ENCODE measurements around the gene FKBP15. TPM values are rescaled to one million over a fixed set of nuclear protein-coding genes. Genes with fewer than 3 reads are reported as not detected.

Gene FKBP15
- total RNA-seq, 4 donors from 2014 or later = 13.3 to 17.5 (median 14.5) TPM

GRCh38 chr9:113154946-113155345 lies 66.1 kb downstream of the FKBP15 start:
- intact Hi-C loops (cut with DNase I; ENCODE audit: low total_unique reads) (loop anchor here (5.0 to 10.0 kb wide), 2 partner anchors 43 to 100 kb away; partner anchors contain the start of gene ZFP37), in situ Hi-C loops (cut with MboI; ENCODE audit: low sequenced_read_pairs in 4 of 4) (no loop called here)
- ATAC-seq = peak; percentile 19 to 22
- Histone ChIP-seq H3K9me3 (no peaks in the 10 kb centered on the region), H3K27me3 (no peaks in the 10 kb centered on the region), H3K4me1 (peaks cover 18 to 47% of the 10 kb centered on the region in 2 donors), H3K27ac (peak overlapping the region; percentile 60 to 94 (median 68)), H3K4me3 (peak overlapping the region in 1 of 4 donors; percentile 3), H3K36me3 (peaks cover 0 to 17% of the 10 kb centered on the region in 2 donors)
- no peak for DNase-seq
- TF ChIP-seq CTCF (IDR thresholded peaks at IDR 0.05 in 4 of 5, conservative IDR thresholded peaks at IDR 0.05 in 1 of 5) = no peak
- TF ChIP-seq POLR2A (IDR thresholded peaks at IDR 0.05) = no peak

- intact Hi-C loops (cut with DNase I; ENCODE audit: low total_unique reads) = loop anchor here (5.0 to 10.0 kb wide), 2 partner anchors 42 to 100 kb away; partner anchors contain the start of gene ZFP37
- ATAC-seq (peak; percentile 72 to 75), DNase-seq (peak; percentile 66 to 80)
- no peak for TF ChIP-seq CTCF (IDR thresholded peaks at IDR 0.05 in 4 of 5, conservative IDR thresholded peaks at IDR 0.05 in 1 of 5)
- peak in 1 of 2 donors; percentile 16 for TF ChIP-seq POLR2A (IDR thresholded peaks at IDR 0.05)
- Histone ChIP-seq H3K9me3 (no peaks in the 10 kb centered on the region), H3K4me1 (peaks cover 18 to 47% of the 10 kb centered on the region in 2 donors), H3K27me3 (no peaks in the 10 kb centered on the region), H3K4me3 (peak overlapping the region in 1 of 4 donors; percentile 5), H3K36me3 (peaks cover 0 to 14% of the 10 kb centered on the region in 2 donors), H3K27ac (peak overlapping the region; percentile 64 to 94 (median 68))
- in situ Hi-C loops (cut with MboI; ENCODE audit: low sequenced_read_pairs in 4 of 4) = no loop called here
These were observed 66.6 kb downstream of the FKBP15 start for GRCh38 chr9:113154471-113154870.

- H3K27ac ChIP-seq = peak overlapping the region; percentile 64 to 94 (median 68)
- H3K27me3 ChIP-seq = no peaks in the 10 kb centered on the region
- peaks cover 18 to 47% of the 10 kb centered on the region in 2 donors for H3K4me1 ChIP-seq
- intact Hi-C loops (cut with DNase I; ENCODE audit: low total_unique reads) = loop anchor here (5.0 to 10.0 kb wide), 2 partner anchors 41 to 99 kb away; partner anchors contain the start of gene ZFP37
- H3K9me3 ChIP-seq = no peaks in the 10 kb centered on the region
- DNase-seq = no peak
- no peak for TF ChIP-seq CTCF (IDR thresholded peaks at IDR 0.05 in 4 of 5, conservative IDR thresholded peaks at IDR 0.05 in 1 of 5)
- TF ChIP-seq POLR2A (IDR thresholded peaks at IDR 0.05) = no peak
- ATAC-seq = no peak
- no peak overlapping the region for H3K4me3 ChIP-seq
- in situ Hi-C loops (cut with MboI; ENCODE audit: low sequenced_read_pairs in 4 of 4) = no loop called here
- peaks cover 0 to 9% of the 10 kb centered on the region in 2 donors for H3K36me3 ChIP-seq
These were observed 67.5 kb downstream of the FKBP15 start for GRCh38 chr9:113153599-113153998.

- ATAC-seq = no peak
- TF ChIP-seq POLR2A (IDR thresholded peaks at IDR 0.05) (no peak), CTCF (IDR thresholded peaks at IDR 0.05 in 4 of 5, conservative IDR thresholded peaks at IDR 0.05 in 1 of 5) (no peak)
- DNase-seq = no peak
- in situ Hi-C loops (cut with MboI; ENCODE audit: low sequenced_read_pairs in 4 of 4) (no loop called here), intact Hi-C loops (cut with DNase I; ENCODE audit: low total_unique reads) (loop anchor here (5.0 to 10.0 kb wide), 2 partner anchors 40 to 98 kb away; partner anchors contain the start of gene ZFP37)
- H3K27ac ChIP-seq = peak overlapping the region; percentile 84 to 94 (median 92)
- H3K27me3 ChIP-seq = no peaks in the 10 kb centered on the region
- peaks cover 18 to 47% of the 10 kb centered on the region in 2 donors for H3K4me1 ChIP-seq
- H3K9me3 ChIP-seq = no peaks in the 10 kb centered on the region
- H3K36me3 ChIP-seq = peaks cover 0 to 9% of the 10 kb centered on the region in 2 donors
- peak overlapping the region in 2 of 4 donors; percentile 96 to 97 for H3K4me3 ChIP-seq
These were observed 68.4 kb downstream of the FKBP15 start for GRCh38 chr9:113152699-113153098.
